Lung (tissue), 12 donors: Measurements from ENCODE around the gene PRKD3. TPM values are rescaled to one million over a fixed set of nuclear protein-coding genes. Genes with fewer than 3 reads are reported as not detected.

Source experiments
- ATAC-seq: fragments of 200-7000 bp; cut with Tn5 transposase; one replicate; pipeline ENCODE4 v1.9.1; 2020; ENCODE audit warnings: moderate number of reproducible peaks; ENCODE audit not compliant: insufficient read depth, low FRiP score
- DNase-seq, 3 donors: peaks; one replicate each; pipeline ENCODE4 v3.0.0-alpha.2; 2013 to 2017
- H3K27ac ChIP-seq, 2 donors: one replicate each; pipeline ENCODE4 v1.5.1; 2013; ENCODE audit warnings: mild to moderate bottlenecking in 2 of 2, moderate library complexity in 2 of 2, control low read depth in 1 of 2, inconsistent platforms in 1 of 2, low read depth in 1 of 2, low read length in 1 of 2
- H3K27me3 ChIP-seq, 3 donors: one replicate each; pipeline ENCODE4 v1.5.1; 2013; ENCODE audit warnings: low read length in 2 of 3; ENCODE audit not compliant: control insufficient read depth in 3 of 3, insufficient read depth in 3 of 3
- H3K36me3 ChIP-seq, 4 donors: one replicate each; pipeline ENCODE4 v1.5.1; 2013; ENCODE audit warnings: low read length in 4 of 4, mild to moderate bottlenecking in 1 of 4, moderate library complexity in 1 of 4; ENCODE audit not compliant: control insufficient read depth in 4 of 4, insufficient read depth in 4 of 4
- H3K4me1 ChIP-seq, 5 donors: one replicate each; pipeline ENCODE4 v1.5.1; 2013; ENCODE audit warnings: low read length in 5 of 5, mild to moderate bottlenecking in 2 of 5, moderate library complexity in 1 of 5; ENCODE audit not compliant: control insufficient read depth in 5 of 5, insufficient read depth in 5 of 5
- H3K4me3 ChIP-seq: one replicate; pipeline ENCODE4 v1.5.1; 2013; ENCODE audit warnings: mild to moderate bottlenecking, control low read depth, moderate library complexity
- H3K9ac ChIP-seq, 2 donors: one replicate each; pipeline ENCODE4 v1.5.1; 2013; ENCODE audit warnings: low read length in 2 of 2, control low read depth in 1 of 2; ENCODE audit not compliant: insufficient read depth in 1 of 2
- H3K9me3 ChIP-seq, 4 donors: one replicate each; pipeline ENCODE4 v1.5.1; 2013; ENCODE audit warnings: low read length in 3 of 4, mild to moderate bottlenecking in 1 of 4, moderate library complexity in 1 of 4; ENCODE audit not compliant: control insufficient read depth in 4 of 4, insufficient read depth in 3 of 4
- WGBS, 2 donors: extraction: QIAGEN DNeasy Blood & Tissue Kit; methylation state at CpG; one replicate each; pipeline ENCODE4 v1.1.7; 2013; 5-methylcytosine and 5-hydroxymethylcytosine counted together
- polyA plus RNA-seq, 2 donors: library from polyadenylated mRNA; stranded (reverse); fragments of 200-250 nt; gene quantifications; one replicate each; pipeline ENCODE4 v1.2.1, GENCODE V29; 2013
- total RNA-seq, 2 donors: library from RNA; depleted of rRNA in 1 of 2; stranded (reverse); fragments of >200 nt in 1 of 2; gene quantifications; one replicate each; pipeline ENCODE4 v1.2.1, GENCODE V29; 2014 to 2021
- TF ChIP-seq, protein P1 (sequence below): IDR thresholded peaks from 2 replicates; pipeline ENCODE4 v1.5.1; 2012; ENCODE audit warnings: mild to moderate bottlenecking; ENCODE audit errors: control extremely low read depth, extremely low read depth
- donor health status: control.
- donor health status: control.
- donor health status: Bipolar disorder and iron deficiency.
- donor health status: healthy.
- donor health status: DM: yes; HTN: yes; CAD: no.

Gene PRKD3
- total and polyA plus RNA-seq, 4 donors = 6.4 to 60.8 (median 22.5) TPM

- WGBS, 2 donors = 83% methylated on average over 7 of the region's 7 CpGs
- H3K4me3 ChIP-seq = no peak overlapping the region
- DNase-seq (peak in 2 of 3 donors; percentile 22 to 28), ATAC-seq (no peak)
- TF ChIP-seq, protein P1, sequence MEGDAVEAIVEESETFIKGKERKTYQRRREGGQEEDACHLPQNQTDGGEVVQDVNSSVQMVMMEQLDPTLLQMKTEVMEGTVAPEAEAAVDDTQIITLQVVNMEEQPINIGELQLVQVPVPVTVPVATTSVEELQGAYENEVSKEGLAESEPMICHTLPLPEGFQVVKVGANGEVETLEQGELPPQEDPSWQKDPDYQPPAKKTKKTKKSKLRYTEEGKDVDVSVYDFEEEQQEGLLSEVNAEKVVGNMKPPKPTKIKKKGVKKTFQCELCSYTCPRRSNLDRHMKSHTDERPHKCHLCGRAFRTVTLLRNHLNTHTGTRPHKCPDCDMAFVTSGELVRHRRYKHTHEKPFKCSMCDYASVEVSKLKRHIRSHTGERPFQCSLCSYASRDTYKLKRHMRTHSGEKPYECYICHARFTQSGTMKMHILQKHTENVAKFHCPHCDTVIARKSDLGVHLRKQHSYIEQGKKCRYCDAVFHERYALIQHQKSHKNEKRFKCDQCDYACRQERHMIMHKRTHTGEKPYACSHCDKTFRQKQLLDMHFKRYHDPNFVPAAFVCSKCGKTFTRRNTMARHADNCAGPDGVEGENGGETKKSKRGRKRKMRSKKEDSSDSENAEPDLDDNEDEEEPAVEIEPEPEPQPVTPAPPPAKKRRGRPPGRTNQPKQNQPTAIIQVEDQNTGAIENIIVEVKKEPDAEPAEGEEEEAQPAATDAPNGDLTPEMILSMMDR = no peak
- no peak overlapping the region for H3K9ac ChIP-seq
- no peak overlapping the region for H3K27ac ChIP-seq
- no peaks in the 10 kb centered on the region for H3K9me3 ChIP-seq
- H3K36me3 ChIP-seq = no peaks in the 10 kb centered on the region
- peaks cover 0 to 16% (median 1%) of the 10 kb centered on the region in 5 donors for H3K4me1 ChIP-seq
- no peaks in the 10 kb centered on the region for H3K27me3 ChIP-seq
Observed at GRCh38 chr2:37342591-37343220, 18.1 kb upstream of the PRKD3 start.

- H3K4me1 ChIP-seq = peaks cover 0 to 16% (median 1%) of the 10 kb centered on the region in 5 donors
- no peaks in the 10 kb centered on the region for H3K27me3 ChIP-seq
- H3K27ac ChIP-seq = no peak overlapping the region
- H3K9me3 ChIP-seq = no peaks in the 10 kb centered on the region
- DNase-seq (no peak), ATAC-seq (no peak)
- H3K9ac ChIP-seq = no peak overlapping the region
- 86 to 87% methylated on average over 3 of the region's 3 CpGs for WGBS, 2 donors
- TF ChIP-seq, protein P1 = no peak
- no peaks in the 10 kb centered on the region for H3K36me3 ChIP-seq
- H3K4me3 ChIP-seq = no peak overlapping the region
Observed at GRCh38 chr2:37340637-37341036, 16.0 kb upstream of the PRKD3 start.

DNA sequence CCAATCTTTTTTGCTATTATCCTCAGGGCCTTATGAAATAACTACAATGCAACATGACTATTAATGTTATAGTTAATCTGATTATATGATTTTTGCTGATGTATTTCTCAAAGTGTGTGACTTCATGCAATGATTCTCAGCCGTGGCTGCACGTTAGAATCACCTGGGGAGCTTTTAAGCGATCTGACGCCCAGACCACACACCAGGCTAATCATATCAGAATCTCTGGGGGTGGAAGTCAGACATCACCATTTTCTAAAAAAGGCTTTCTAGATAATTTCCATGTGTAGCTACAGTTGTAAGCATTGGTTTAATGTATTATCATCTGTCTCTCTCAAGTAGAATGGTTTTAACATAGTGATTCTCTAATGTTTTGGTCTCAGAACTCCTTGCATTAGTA, 14.3 kb upstream of the PRKD3 start:
- 76 to 91% methylated on average over 4 of the region's 4 CpGs for WGBS, 2 donors
- ATAC-seq (no peak), DNase-seq (no peak)
- TF ChIP-seq, protein P1 = no peak
- H3K27ac ChIP-seq = no peak overlapping the region
- peaks cover 0 to 7% (median 0%) of the 10 kb centered on the region in 5 donors for H3K4me1 ChIP-seq
- H3K9me3 ChIP-seq = peaks cover 0 to 1% (median 0%) of the 10 kb centered on the region in 4 donors
- H3K27me3 ChIP-seq = no peaks in the 10 kb centered on the region
- no peaks in the 10 kb centered on the region for H3K36me3 ChIP-seq
- no peak overlapping the region for H3K4me3 ChIP-seq
- H3K9ac ChIP-seq = no peak overlapping the region
